ENCODE results near the gene CADM1.

CADM1 gene

DNA sequence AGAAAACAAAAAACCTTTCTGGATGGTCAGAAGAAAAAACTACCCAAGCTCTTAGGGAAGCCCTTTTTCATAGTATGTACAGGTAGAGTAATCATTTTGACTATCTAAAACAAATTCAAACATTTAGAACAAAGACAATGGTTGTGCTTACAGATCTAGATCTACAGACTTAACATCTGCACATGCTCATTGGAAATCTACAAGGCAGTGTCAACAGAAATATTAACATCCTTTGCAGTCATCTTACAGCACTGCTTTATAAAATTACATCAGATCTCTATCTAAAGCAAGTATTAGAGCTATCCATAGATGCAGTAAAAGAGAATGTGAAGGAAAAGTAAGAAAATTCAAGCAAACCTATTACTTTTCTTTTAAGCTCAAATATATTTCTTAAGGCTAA, 110.3 kb downstream of the CADM1 start:
- H3K4me3 ChIP-seq (ENCODE audit: low read depth, low read length), result no peak overlapping the region
- in situ Hi-C loops (cut with HindIII; ENCODE audit: low sequenced_read_pairs), result no loop called here
- DNase-seq (ENCODE audit: low read depth), result no peak
- TF ChIP-seq, protein P1, sequence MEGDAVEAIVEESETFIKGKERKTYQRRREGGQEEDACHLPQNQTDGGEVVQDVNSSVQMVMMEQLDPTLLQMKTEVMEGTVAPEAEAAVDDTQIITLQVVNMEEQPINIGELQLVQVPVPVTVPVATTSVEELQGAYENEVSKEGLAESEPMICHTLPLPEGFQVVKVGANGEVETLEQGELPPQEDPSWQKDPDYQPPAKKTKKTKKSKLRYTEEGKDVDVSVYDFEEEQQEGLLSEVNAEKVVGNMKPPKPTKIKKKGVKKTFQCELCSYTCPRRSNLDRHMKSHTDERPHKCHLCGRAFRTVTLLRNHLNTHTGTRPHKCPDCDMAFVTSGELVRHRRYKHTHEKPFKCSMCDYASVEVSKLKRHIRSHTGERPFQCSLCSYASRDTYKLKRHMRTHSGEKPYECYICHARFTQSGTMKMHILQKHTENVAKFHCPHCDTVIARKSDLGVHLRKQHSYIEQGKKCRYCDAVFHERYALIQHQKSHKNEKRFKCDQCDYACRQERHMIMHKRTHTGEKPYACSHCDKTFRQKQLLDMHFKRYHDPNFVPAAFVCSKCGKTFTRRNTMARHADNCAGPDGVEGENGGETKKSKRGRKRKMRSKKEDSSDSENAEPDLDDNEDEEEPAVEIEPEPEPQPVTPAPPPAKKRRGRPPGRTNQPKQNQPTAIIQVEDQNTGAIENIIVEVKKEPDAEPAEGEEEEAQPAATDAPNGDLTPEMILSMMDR (IDR thresholded peaks at IDR 0.05; ENCODE audit: low read depth, low read length, missing control alignments), result no peak

DNA sequence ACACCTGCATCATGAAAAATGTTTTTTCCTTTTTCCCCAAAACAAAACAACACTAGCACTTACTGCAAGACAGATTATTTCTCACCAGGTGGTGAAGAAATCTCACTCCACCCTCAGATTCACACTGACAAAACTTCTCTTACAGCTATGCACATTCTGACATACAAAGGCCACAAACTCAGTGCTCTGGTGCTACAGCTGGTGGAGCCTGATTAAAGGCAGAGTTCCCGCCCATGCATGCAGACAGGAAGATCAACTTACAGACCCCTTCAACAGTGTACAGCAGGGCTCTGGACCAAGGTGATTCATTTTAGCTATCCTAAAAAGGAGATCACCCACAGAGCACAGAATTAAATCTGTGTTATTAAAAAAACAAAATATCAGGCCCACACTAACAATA, 112.6 kb downstream of the CADM1 start:
- TF ChIP-seq, protein P1 (IDR thresholded peaks at IDR 0.05; ENCODE audit: low read depth, low read length, missing control alignments), result no peak
- no peak for DNase-seq (ENCODE audit: low read depth)
- in situ Hi-C loops (cut with HindIII; ENCODE audit: low sequenced_read_pairs), result no loop called here
- H3K4me3 ChIP-seq (ENCODE audit: low read depth, low read length), result no peak overlapping the region

DNA sequence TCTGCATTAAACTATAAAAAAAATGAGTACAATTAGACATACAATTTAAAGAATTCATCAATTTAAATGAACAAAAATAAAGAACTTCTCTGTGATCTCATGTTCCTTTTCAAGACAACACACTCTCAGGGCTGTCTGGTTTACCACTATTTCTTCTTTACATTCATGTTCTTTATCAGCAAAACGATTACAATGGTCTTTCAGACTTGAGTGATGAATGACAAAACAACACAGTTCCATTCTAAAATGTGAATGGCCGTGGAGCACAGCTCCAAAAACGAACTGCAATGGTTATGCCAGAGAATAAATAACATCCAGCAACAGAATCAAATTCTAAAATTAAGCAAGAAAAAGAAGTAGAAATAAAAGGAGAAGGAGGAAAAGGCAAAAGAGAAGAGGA, 113.1 kb downstream of the CADM1 start:
- no peak overlapping the region for H3K4me3 ChIP-seq (ENCODE audit: low read depth, low read length)
- TF ChIP-seq, protein P1 (IDR thresholded peaks at IDR 0.05; ENCODE audit: low read depth, low read length, missing control alignments), result no peak
- in situ Hi-C loops (cut with HindIII; ENCODE audit: low sequenced_read_pairs), result no loop called here
- DNase-seq (ENCODE audit: low read depth), result no peak

DNA sequence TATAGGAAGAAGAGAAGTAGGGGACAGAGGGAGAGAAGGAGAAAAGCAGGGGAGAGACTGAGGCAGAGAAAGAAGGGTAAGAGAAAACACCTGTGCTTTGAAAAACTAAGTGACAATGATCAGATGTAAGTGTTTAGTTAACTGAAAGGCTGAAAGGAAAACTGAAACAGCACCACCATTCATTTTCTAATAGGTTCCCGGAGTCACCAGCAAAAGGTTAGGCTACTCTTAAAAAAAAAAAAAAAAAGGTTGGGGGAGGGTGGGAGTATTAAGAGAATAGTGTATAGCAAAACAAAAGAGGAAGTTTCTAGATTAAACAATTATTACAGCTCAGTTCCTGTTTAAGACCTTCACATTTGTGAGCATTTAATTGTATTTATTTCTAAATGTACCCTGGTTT, 113.8 kb downstream of the CADM1 start:
- no peak overlapping the region for H3K4me3 ChIP-seq (ENCODE audit: low read depth, low read length)
- TF ChIP-seq, protein P1 (IDR thresholded peaks at IDR 0.05; ENCODE audit: low read depth, low read length, missing control alignments), result no peak
- in situ Hi-C loops (cut with HindIII; ENCODE audit: low sequenced_read_pairs), result no loop called here
- DNase-seq (ENCODE audit: low read depth), result no peak

DNA sequence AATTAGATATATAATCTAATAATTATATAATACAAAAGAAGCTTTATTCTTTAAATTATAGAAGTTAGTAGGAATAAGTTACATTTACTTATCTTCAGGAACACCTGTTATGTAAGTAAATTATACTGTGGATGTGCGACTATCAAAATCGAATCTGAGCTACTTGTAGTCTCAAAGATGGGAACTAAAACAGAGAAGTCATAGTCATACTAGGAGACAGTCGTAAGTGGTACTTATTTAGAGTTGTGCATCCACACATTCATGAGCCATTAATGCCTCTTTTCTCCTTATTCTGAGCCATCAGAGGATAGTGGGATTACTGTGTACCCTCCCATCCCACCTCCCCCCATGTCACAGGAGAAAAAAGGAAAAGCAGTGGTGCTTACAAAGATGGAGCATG, 114.4 kb downstream of the CADM1 start:
- DNase-seq (ENCODE audit: low read depth), result no peak
- in situ Hi-C loops (cut with HindIII; ENCODE audit: low sequenced_read_pairs), result no loop called here
- TF ChIP-seq, protein P1 (IDR thresholded peaks at IDR 0.05; ENCODE audit: low read depth, low read length, missing control alignments), result no peak
- H3K4me3 ChIP-seq (ENCODE audit: low read depth, low read length), result no peak overlapping the region

DNA sequence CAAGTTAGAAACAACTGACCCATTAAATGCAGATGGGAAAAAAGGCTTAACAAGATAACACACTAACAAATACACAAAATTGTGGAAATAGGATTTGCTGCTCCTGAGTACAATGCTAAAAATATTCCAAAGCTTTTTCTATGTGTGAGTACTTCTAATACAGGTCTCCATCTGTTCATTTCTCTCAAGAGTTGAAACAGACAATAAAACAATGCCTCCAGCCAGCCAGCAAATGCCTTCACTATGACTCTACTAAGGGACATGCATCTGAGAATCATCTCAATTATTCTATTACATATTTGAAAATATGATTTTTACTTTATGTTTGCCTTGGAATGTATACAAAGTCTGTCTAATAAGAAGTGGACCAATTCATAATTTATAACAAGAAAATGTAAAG, 119.0 kb downstream of the CADM1 start:
- TF ChIP-seq, protein P1 (IDR thresholded peaks at IDR 0.05; ENCODE audit: low read depth, low read length, missing control alignments), result no peak
- no peak for DNase-seq (ENCODE audit: low read depth)
- no peak overlapping the region for H3K4me3 ChIP-seq (ENCODE audit: low read depth, low read length)
- in situ Hi-C loops (cut with HindIII; ENCODE audit: low sequenced_read_pairs), result no loop called here

DNA sequence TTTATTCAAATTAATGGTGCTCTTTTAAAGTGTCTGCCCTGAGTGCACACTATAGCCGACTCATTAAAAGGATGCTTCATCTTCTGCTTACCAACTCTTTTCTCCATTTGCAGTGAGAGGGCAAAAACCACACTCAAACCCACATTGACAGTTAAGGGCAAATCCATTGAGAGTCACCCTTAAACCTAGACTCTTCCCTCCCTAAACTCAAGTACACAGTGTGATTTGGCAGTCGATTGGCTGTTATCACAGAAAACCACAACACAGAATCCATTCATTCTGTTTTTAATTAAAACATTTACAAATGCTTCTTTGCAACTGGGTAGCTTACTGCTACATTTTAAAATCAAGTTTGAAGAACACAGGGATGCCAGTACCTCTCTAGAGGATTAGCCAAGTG, 120.0 kb downstream of the CADM1 start:
- in situ Hi-C loops (cut with HindIII; ENCODE audit: low sequenced_read_pairs), result no loop called here
- no peak overlapping the region for H3K4me3 ChIP-seq (ENCODE audit: low read depth, low read length)
- no peak for DNase-seq (ENCODE audit: low read depth)
- TF ChIP-seq, protein P1 (IDR thresholded peaks at IDR 0.05; ENCODE audit: low read depth, low read length, missing control alignments), result no peak

Measured in astrocyte of the cerebellum (primary cell).